Measurements from ENCODE around the gene INPP4A.

INPP4A gene

DNA sequence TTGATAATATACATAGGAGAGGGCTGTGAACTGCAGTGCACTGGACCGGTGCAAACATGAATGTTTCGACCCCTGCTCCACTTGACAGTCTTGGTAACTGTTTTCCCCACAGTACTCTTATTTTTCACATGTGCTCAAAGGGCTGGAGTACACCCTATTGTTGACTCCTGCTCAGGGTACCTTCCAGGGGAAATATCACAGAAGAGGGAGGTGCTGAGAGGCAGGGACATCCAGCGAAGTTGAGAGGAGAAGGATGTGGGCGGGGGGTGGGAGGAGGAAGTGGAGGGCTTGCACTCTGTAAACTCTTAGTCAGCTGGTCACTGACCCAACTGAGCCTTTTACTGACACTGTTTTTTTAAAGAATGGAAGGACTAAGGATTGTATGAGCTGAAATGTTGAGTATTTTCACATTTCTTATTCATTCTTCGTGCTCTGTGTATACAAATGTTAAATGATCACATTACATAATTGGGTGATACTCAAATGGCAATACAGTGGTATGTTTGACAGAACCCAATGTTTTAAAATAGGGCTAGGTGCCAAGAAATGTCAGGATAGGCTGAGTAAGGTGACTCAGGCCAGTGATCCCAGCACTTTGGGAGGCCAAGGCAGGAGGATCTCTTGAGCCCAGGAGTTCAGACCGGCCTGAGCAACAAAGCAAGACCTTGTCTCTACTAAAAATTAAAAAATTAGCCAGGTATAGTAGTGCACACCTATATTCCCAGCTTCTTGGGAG lies 10.0 kb downstream of the INPP4A start:
- peak overlapping the region; percentile 10 for H3K27ac ChIP-seq (ENCODE audit: low read length)
- peaks cover 48% of the 10 kb centered on the region; the same call in 1 of the 2 replicates for H3K4me1 ChIP-seq (ENCODE audit: insufficient read depth, low read length)
- H3K4me3 ChIP-seq (ENCODE audit: low read length): peak overlapping the region; percentile 25; the same call in 1 of the 2 replicates
- H3K9me3 ChIP-seq (ENCODE audit: insufficient read depth, low read depth, low read length): no peaks in the 10 kb centered on the region
- no peaks in the 10 kb centered on the region for H3K27me3 ChIP-seq (ENCODE audit: insufficient read depth, low read length)
- peak overlapping the region; percentile 52; the same call in 1 of the 2 replicates for H3K9ac ChIP-seq (ENCODE audit: low read depth, low read length)
- H3K36me3 ChIP-seq (ENCODE audit: insufficient read depth, low read depth, low read length): 0 out of 2 replicates have a peak, but pooled peaks cover 8% of the 10 kb centered on the region

DNA sequence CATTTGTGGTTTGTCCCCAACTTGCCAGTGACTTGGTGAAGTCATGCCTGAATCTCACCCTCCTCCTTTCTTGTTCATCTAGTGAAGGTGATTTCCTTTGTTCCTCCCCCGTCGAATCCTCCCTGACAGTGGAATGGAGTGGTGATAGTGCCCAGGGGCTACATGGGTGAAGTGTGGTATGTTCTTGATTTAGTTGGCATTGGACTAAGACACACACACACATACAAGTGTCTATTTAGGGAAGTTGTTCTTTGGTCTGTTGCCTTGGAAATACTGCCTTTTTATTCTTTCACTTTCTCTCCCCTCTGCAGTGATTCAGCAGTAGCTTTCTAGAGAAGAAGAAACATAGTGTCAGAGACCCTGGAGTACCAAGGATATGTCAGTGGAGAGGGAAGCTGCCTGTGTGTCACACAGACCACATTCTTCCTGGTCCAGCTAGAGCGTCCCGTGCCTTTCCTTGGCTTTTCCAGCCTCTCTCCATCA lies 10.9 kb downstream of the INPP4A start:
- H3K36me3 ChIP-seq (ENCODE audit: insufficient read depth, low read depth, low read length): 0 out of 2 replicates have a peak, but pooled peaks cover 8% of the 10 kb centered on the region
- 0 out of 2 replicates have a peak overlapping the region, but pooled peaks have one; percentile 17 for H3K9ac ChIP-seq (ENCODE audit: low read depth, low read length)
- no peaks in the 10 kb centered on the region for H3K27me3 ChIP-seq (ENCODE audit: insufficient read depth, low read length)
- H3K4me3 ChIP-seq (ENCODE audit: low read length): no peak overlapping the region
- H3K4me1 ChIP-seq (ENCODE audit: insufficient read depth, low read length): peaks cover 41% of the 10 kb centered on the region; the same call in 1 of the 2 replicates
- H3K27ac ChIP-seq (ENCODE audit: low read length): no peak overlapping the region
- no peaks in the 10 kb centered on the region for H3K9me3 ChIP-seq (ENCODE audit: insufficient read depth, low read depth, low read length)

DNA sequence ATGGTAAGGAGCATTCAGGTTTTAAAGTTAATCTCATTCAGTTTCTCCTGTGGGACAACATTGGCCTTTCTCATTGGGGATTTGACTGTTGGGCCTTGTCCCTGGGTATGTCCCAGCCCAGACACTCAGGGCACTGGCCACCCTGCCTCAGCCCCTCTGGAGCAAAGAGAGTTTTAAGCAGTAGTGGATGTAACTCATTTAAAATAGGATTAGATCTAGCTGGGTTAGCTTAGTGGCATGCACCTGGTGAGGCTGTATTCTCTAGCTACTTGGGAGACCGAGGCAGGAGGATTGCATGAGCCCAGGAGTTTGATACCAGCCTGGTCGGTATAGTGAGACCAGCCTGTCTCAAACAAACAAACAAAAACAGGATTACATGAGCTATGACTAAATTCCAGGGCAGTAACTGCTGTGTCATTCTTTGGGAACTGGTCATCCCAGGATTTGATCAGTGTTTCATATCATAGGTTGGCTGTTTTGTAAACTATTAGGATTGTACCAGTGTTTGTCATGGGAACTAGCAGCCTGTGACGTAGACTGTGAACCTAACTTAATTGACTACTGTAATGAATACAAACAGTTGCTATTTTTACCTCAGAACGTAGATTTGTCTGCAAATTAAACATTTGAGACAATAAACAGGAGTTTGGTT lies 12.5 kb downstream of the INPP4A start:
- Histone ChIP-seq H3K4me3 (ENCODE audit: low read length) (no peak overlapping the region), H3K4me1 (ENCODE audit: insufficient read depth, low read length) (peaks cover 30% of the 10 kb centered on the region; the same call in 1 of the 2 replicates), H3K27me3 (ENCODE audit: insufficient read depth, low read length) (no peaks in the 10 kb centered on the region), H3K27ac (ENCODE audit: low read length) (no peak overlapping the region), H3K9me3 (ENCODE audit: insufficient read depth, low read depth, low read length) (no peaks in the 10 kb centered on the region), H3K9ac (ENCODE audit: low read depth, low read length) (no peak overlapping the region), H3K36me3 (ENCODE audit: insufficient read depth, low read depth, low read length) (0 out of 2 replicates have a peak, but pooled peaks cover 8% of the 10 kb centered on the region)

DNA sequence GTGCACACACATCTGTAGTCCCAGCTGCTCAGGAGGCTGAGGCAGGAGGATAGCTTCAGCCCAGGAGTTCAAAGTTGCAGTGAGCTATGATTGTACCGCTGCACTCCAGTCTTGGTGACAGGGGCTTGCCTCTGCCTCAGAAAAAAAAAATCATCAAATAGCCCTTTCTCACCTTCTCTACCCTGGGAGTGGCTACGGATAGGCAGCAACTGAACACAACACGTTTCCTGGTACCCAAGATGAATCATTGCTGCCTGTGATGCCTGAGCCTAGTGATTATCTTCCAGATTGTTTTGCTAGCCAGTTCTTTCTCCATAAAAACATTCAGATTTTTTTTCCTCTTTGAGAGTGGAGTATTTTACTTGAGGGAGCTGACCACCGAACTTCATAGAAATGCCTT lies 13.5 kb downstream of the INPP4A start:
- no peak overlapping the region for H3K27ac ChIP-seq (ENCODE audit: low read length)
- H3K9ac ChIP-seq (ENCODE audit: low read depth, low read length): no peak overlapping the region
- H3K36me3 ChIP-seq (ENCODE audit: insufficient read depth, low read depth, low read length): 0 out of 2 replicates have a peak, but pooled peaks cover 8% of the 10 kb centered on the region
- no peaks in the 10 kb centered on the region for H3K9me3 ChIP-seq (ENCODE audit: insufficient read depth, low read depth, low read length)
- H3K4me1 ChIP-seq (ENCODE audit: insufficient read depth, low read length): peaks cover 24% of the 10 kb centered on the region
- no peak overlapping the region for H3K4me3 ChIP-seq (ENCODE audit: low read length)
- H3K27me3 ChIP-seq (ENCODE audit: insufficient read depth, low read length): no peaks in the 10 kb centered on the region

DNA sequence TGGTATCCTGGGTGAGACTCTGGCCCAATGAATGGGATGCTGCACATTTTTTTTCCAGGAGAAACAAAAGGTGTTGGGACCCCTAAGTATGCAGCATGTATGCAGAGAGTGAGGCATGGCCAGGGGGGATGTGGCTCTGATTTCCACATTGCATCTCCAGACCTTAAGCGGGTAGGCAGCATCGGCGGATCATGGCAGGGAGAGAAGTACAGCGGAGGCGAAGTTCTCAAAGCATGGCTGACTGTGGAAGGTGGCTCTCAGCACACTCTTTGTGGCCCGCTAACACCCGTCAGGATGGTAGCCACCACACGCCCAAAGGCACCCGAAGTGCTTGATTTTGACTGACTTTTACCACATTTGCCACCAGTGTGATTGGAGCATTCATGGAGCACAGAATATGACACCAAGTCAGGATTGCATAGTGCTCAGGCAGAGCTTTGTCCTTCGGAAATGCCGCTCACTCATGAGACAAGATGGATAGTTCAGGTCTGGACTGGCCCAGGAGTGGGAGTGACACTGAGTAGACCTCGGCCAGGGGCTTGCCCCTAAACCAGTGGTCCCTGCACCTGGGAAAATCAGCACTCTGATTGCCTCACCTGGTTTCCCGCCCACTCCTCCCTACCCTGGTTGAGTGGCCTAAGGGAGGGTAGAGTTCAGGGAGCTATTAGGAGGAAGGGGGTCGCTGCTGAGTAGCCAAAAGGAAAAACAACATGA lies 14.2 kb downstream of the INPP4A start:
- H3K36me3 ChIP-seq (ENCODE audit: insufficient read depth, low read depth, low read length): 0 out of 2 replicates have a peak, but pooled peaks cover 8% of the 10 kb centered on the region
- no peaks in the 10 kb centered on the region for H3K27me3 ChIP-seq (ENCODE audit: insufficient read depth, low read length)
- H3K27ac ChIP-seq (ENCODE audit: low read length): no peak overlapping the region
- no peaks in the 10 kb centered on the region for H3K9me3 ChIP-seq (ENCODE audit: insufficient read depth, low read depth, low read length)
- H3K4me3 ChIP-seq (ENCODE audit: low read length): no peak overlapping the region
- peaks cover 27% of the 10 kb centered on the region for H3K4me1 ChIP-seq (ENCODE audit: insufficient read depth, low read length)
- H3K9ac ChIP-seq (ENCODE audit: low read depth, low read length): no peak overlapping the region

DNA sequence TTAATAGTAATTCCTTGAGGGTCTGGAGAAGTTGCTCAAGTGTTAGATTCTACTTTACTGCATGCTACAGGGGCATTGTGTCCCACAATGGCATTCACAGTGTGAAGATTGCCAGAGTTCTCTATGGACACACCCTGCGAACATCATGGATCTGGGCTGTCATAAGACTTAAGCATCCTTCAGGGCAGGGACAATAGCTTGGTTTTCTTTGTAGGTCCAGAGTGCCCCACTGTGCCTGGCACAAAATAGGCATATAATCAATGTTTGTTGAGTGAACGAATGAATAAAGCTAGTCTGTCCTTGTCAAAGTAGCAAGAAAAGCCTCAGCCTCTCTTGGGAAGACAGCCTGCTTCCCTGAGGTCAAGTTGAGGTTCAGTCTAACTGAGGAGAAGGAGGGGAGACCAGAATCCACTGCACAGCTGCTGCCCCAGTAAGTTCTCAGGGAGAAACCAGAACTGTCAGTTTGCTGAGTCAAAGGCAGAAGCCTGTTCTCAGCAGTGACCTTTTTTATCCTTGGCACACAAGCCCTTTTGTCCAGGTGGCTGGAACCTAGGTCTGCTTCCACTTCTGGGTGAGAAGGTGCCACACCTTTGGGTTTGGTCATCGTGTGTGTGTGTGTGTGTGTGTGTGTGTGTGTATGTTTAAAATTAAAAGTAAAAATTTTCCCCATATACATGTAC lies 15.0 kb downstream of the INPP4A start:
- no peak overlapping the region for H3K4me3 ChIP-seq (ENCODE audit: low read length)
- H3K27me3 ChIP-seq (ENCODE audit: insufficient read depth, low read length): no peaks in the 10 kb centered on the region
- H3K27ac ChIP-seq (ENCODE audit: low read length): no peak overlapping the region
- H3K9ac ChIP-seq (ENCODE audit: low read depth, low read length): no peak overlapping the region
- H3K4me1 ChIP-seq (ENCODE audit: insufficient read depth, low read length): peaks cover 28% of the 10 kb centered on the region
- H3K36me3 ChIP-seq (ENCODE audit: insufficient read depth, low read depth, low read length): 0 out of 2 replicates have a peak, but pooled peaks cover 8% of the 10 kb centered on the region
- H3K9me3 ChIP-seq (ENCODE audit: insufficient read depth, low read depth, low read length): no peaks in the 10 kb centered on the region

DNA sequence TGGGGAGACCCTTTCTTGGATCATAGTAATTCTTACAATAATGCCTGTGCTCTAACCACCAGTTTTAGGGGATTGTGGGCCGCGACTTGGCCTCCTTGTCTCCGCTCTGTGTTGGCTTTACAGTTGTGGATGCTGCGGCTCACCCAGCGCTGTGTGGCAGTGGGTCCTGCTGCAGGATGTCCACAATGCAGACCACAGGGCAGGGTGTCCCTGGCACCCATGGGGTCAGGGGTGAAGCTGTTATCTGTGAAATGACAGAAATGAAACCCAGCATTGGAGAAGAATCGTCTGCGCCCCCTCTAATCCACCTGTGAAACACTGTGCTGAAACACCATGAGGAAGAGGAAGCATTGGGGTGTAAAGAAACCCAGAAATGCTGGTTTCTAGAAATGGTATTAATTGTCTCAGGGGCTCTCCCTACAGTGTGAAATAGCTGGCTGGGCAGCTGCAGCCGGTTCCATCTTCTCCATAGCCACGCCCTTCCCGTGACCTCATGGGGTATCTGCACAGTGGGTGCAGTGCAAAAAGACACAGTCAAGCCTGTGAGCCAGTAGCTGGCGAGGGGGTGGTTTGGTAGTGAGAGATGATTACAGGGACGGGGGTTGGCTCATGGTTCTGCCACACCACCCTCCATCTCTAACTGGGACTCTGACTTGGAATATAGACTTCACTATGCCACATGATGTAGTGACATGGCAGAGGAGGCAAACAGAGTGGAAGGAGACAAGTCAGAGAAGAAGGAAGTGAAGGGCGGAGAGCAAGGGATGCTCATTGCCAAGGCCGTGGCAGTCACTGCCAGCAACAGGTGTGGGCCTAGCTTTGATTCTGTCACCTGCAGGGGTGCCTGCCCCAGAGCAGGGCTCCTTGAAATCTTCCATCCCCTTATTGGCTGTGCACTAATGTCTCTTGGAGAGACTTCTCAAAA lies 16.2 kb downstream of the INPP4A start:
- Histone ChIP-seq H3K9me3 (ENCODE audit: insufficient read depth, low read depth, low read length) (no peaks in the 10 kb centered on the region), H3K27ac (ENCODE audit: low read length) (no peak overlapping the region)

DNA sequence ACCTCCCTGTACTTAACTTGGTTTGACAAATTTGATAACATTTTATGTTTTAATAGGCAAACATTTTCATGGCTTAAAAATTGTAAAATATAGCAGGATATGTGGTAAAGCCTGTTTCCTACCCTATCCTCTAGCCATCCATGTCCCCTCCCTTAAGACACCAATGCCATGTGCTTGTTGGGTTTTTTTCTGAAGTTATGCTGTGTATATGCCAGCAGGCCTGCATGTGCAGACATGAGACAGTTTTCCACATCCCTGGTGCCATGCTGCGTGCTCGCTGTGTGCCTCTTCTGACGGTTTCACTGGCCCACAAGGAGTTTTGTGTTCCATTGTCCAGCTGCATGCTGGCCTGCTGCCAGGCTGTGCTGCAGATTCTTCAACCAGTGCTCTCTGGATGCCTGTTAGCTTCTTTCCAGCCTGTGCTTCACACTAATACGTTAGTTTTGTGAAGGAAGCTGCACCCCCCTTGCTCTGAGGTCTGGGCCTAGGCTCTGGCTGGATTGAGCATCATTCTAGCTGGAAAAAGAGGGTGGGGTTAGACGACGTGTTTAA lies 16.9 kb downstream of the INPP4A start:
- no peaks in the 10 kb centered on the region for H3K27me3 ChIP-seq (ENCODE audit: insufficient read depth, low read length)
- H3K4me1 ChIP-seq (ENCODE audit: insufficient read depth, low read length): peaks cover 32% of the 10 kb centered on the region

More for the DNA sequence above, 16.2 kb downstream of the INPP4A start:
- no peak overlapping the region for H3K4me3 ChIP-seq (ENCODE audit: low read length)
- H3K27me3 ChIP-seq (ENCODE audit: insufficient read depth, low read length): no peaks in the 10 kb centered on the region
- 0 out of 2 replicates have a peak, but pooled peaks cover 8% of the 10 kb centered on the region for H3K36me3 ChIP-seq (ENCODE audit: insufficient read depth, low read depth, low read length)
- peaks cover 29% of the 10 kb centered on the region for H3K4me1 ChIP-seq (ENCODE audit: insufficient read depth, low read length)
- H3K9ac ChIP-seq (ENCODE audit: low read depth, low read length): no peak overlapping the region

DNA sequence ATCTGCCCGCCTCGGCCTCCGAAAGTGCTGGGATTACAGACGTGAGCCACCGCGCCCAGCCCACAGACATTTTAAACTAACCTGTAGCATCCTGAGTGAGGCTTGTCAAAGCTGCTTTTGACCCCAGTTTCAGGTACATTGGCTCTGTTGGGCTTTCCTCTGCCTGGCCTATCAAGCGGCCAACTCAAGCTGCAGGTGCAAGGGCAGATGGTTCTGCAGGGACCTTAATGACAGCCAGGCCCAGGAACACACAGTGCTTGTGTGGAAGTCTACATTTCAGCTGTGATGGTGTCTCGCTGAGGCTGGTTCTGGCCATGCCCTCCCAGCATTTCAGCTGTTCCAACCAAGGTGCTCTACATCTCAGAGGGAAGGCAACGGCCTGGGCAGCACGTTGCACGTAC lies 18.4 kb downstream of the INPP4A start:
- Histone ChIP-seq H3K36me3 (ENCODE audit: insufficient read depth, low read depth, low read length) (no peaks in the 10 kb centered on the region), H3K9me3 (ENCODE audit: insufficient read depth, low read depth, low read length) (no peaks in the 10 kb centered on the region), H3K4me1 (ENCODE audit: insufficient read depth, low read length) (peaks cover 39% of the 10 kb centered on the region), H3K27ac (ENCODE audit: low read length) (no peak overlapping the region), H3K9ac (ENCODE audit: low read depth, low read length) (no peak overlapping the region), H3K4me3 (ENCODE audit: low read length) (no peak overlapping the region), H3K27me3 (ENCODE audit: insufficient read depth, low read length) (no peaks in the 10 kb centered on the region)

More for the DNA sequence above, 16.9 kb downstream of the INPP4A start:
- Histone ChIP-seq H3K36me3 (ENCODE audit: insufficient read depth, low read depth, low read length) (0 out of 2 replicates have a peak, but pooled peaks cover 5% of the 10 kb centered on the region), H3K9me3 (ENCODE audit: insufficient read depth, low read depth, low read length) (no peaks in the 10 kb centered on the region), H3K27ac (ENCODE audit: low read length) (no peak overlapping the region), H3K4me3 (ENCODE audit: low read length) (no peak overlapping the region), H3K9ac (ENCODE audit: low read depth, low read length) (no peak overlapping the region)

DNA sequence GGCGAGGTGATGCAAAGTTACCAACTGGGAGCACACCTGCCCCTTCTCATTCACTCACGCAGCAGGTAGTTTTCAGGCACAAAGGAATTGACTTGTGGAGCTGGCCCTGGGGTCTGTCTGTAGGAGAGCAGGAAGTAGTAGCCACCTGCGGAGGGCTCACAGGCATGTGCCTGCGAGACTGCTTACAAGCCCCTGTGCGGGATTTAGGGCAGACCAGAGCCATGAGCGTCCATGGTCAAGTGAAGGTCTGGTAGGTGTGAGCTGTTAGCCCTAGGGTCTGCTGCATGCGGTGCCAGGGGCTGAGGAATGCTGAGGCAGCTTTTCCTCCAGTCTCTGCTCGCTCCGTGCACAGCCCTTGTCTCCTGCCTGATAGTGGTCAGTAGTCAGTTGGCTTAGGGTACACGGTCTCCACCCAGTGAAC lies 18.9 kb downstream of the INPP4A start:
- Histone ChIP-seq H3K4me3 (ENCODE audit: low read length) (no peak overlapping the region), H3K9ac (ENCODE audit: low read depth, low read length) (peak overlapping the region; percentile 5; the same call in 1 of the 2 replicates), H3K27ac (ENCODE audit: low read length) (no peak overlapping the region), H3K4me1 (ENCODE audit: insufficient read depth, low read length) (peaks cover 39% of the 10 kb centered on the region), H3K27me3 (ENCODE audit: insufficient read depth, low read length) (no peaks in the 10 kb centered on the region), H3K9me3 (ENCODE audit: insufficient read depth, low read depth, low read length) (no peaks in the 10 kb centered on the region), H3K36me3 (ENCODE audit: insufficient read depth, low read depth, low read length) (no peaks in the 10 kb centered on the region)
